ENCODE data around the gene RAD51B.
"Not testable (repeated sequence)": the region's sequence is repeated elsewhere in the genome, so short reads cannot be mapped to it uniquely, and the experiment has no call there.

The RAD51B gene

GRCh38 chr14:68257969-68258368 lies 438.4 kb downstream of the RAD51B start:
- DNase-seq = no peak

GRCh38 chr14:68258995-68259394 lies 439.4 kb downstream of the RAD51B start:
- not testable (repeated sequence) for DNase-seq

GRCh38 chr14:68260121-68260520 lies 440.5 kb downstream of the RAD51B start:
- no peak for DNase-seq

- no peak for DNase-seq
Observed at GRCh38 chr14:68261092-68261842, 441.7 kb downstream of the RAD51B start.

- DNase-seq = no peak
Observed at GRCh38 chr14:68262567-68262966, 443.0 kb downstream of the RAD51B start.

GRCh38 chr14:68263563-68264259 lies 444.1 kb downstream of the RAD51B start:
- no peak for DNase-seq

GRCh38 chr14:68264260-68264569 lies 444.6 kb downstream of the RAD51B start:
- no peak for DNase-seq

- DNase-seq = no peak
Observed at GRCh38 chr14:68266998-68267397, 447.4 kb downstream of the RAD51B start.

GRCh38 chr14:68268197-68268596 lies 448.6 kb downstream of the RAD51B start:
- no peak for DNase-seq

GRCh38 chr14:68268719-68269118 lies 449.1 kb downstream of the RAD51B start:
- DNase-seq = no peak

- no peak for DNase-seq
Observed at GRCh38 chr14:68269136-68269927, 449.8 kb downstream of the RAD51B start.

GRCh38 chr14:68270342-68270741 lies 450.8 kb downstream of the RAD51B start:
- DNase-seq = no peak

- DNase-seq = no peak
Observed at GRCh38 chr14:68271913-68272391, 452.4 kb downstream of the RAD51B start.

- DNase-seq = no peak
Observed at GRCh38 chr14:68273413-68273812, 453.8 kb downstream of the RAD51B start.

- DNase-seq = no peak
Observed at GRCh38 chr14:68274725-68275124, 455.1 kb downstream of the RAD51B start.

- DNase-seq = no peak
Observed at GRCh38 chr14:68278576-68279436, 459.2 kb downstream of the RAD51B start.

GRCh38 chr14:68279437-68279720 lies 459.8 kb downstream of the RAD51B start:
- DNase-seq = no peak

GRCh38 chr14:68279777-68280233 lies 460.2 kb downstream of the RAD51B start:
- no peak for DNase-seq

GRCh38 chr14:68281497-68281896 lies 461.9 kb downstream of the RAD51B start:
- DNase-seq = no peak

- DNase-seq = no peak
Observed at GRCh38 chr14:68282479-68283377, 463.1 kb downstream of the RAD51B start.

- DNase-seq = no peak
Observed at GRCh38 chr14:68283378-68284123, 464.0 kb downstream of the RAD51B start.
